Naive B cell (primary cell): Measurements from ENCODE around the gene PDE9A. TPM values are rescaled to one million over a fixed set of nuclear protein-coding genes. Genes with fewer than 3 reads are reported as not detected.

Experiments used
- ATAC-seq, 2 donors: fragments of 150-1000 bp; cut with Tn5 transposase; 2 replicates each; pipeline ENCODE4 v1.10.0; 2021; ENCODE audit warnings: low read depth in 2 of 2, mild to moderate bottlenecking in 2 of 2, moderate library complexity in 2 of 2
- DNase-seq: peaks from one replicate; pipeline ENCODE4 v3.0.0; 2022
- H3K27ac Mint-ChIP-seq, 6 donors: one replicate each; pipeline ENCODE4 v1.8.0; 2020 to 2022; ENCODE audit warnings: mild to moderate bottlenecking in 6 of 6, mixed read lengths in 6 of 6, moderate library complexity in 5 of 6, inconsistent platforms in 2 of 6
- H3K27me3 Mint-ChIP-seq, 3 donors: one replicate each; pipeline ENCODE4 v1.8.0; 2021 to 2022; ENCODE audit warnings: mixed read lengths in 3 of 3, mild to moderate bottlenecking in 1 of 3
- H3K36me3 Mint-ChIP-seq, 2 donors: one replicate each; pipeline ENCODE4 v1.8.0; 2020 to 2022; ENCODE audit warnings: mixed read lengths in 2 of 2, inconsistent platforms in 1 of 2, mild to moderate bottlenecking in 1 of 2
- H3K4me1 Mint-ChIP-seq, 3 donors: one replicate each; pipeline ENCODE4 v1.8.0; 2020 to 2022; ENCODE audit warnings: mixed read lengths in 3 of 3, inconsistent platforms in 1 of 3, mild to moderate bottlenecking in 1 of 3, moderate library complexity in 1 of 3
- H3K4me3 Mint-ChIP-seq, 8 donors: one replicate each; pipeline ENCODE4 v1.8.0; 2020 to 2022; ENCODE audit warnings: mild to moderate bottlenecking in 8 of 8, mixed read lengths in 8 of 8, moderate library complexity in 8 of 8, inconsistent platforms in 2 of 8
- H3K9me3 Mint-ChIP-seq, 7 donors: one replicate each; pipeline ENCODE4 v1.8.0; 2020 to 2022; ENCODE audit warnings: mixed read lengths in 7 of 7, mild to moderate bottlenecking in 5 of 7, inconsistent platforms in 2 of 7, moderate library complexity in 1 of 7
- polyA plus RNA-seq, 6 donors: library from polyadenylated mRNA; unstranded; fragments of 300-500 nt; fragmentation: Illumina TruSeq; gene quantifications; one replicate each; pipeline ENCODE4 v1.2.3, GENCODE V29; 2021; ENCODE audit warnings: low read depth in 6 of 6

Gene PDE9A
- polyA plus RNA-seq, 6 donors from 2014 or later: 0.26 to 1.5 (median 0.79) TPM; not detected in 1

DNA sequence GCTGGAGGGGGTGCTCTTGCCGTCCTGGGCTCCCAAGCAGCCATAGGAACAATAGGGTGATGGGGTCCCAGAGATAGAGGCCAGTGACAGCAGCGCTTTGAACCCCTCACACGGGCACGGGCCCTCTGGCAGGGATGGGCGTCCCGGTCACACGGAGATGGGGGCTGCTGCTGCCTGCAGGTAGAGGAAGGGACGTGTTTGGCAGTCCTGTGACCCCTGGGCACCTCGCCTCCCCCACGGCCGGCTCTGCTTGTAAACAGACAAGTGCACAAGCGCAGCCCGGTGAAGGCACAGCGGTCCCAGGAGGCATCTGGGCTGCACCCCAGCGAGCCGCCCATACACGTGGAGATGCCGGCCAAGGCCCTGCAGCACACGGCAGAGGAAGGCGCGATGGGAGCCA is 36.5 kb upstream of the PDE9A start:
- Mint-ChIP-seq H3K9me3 (peaks cover 0 to 14% (median 7%) of the 10 kb centered on the region in 7 donors), H3K36me3 (no peaks in the 10 kb centered on the region), H3K27ac (no peak overlapping the region)

DNA sequence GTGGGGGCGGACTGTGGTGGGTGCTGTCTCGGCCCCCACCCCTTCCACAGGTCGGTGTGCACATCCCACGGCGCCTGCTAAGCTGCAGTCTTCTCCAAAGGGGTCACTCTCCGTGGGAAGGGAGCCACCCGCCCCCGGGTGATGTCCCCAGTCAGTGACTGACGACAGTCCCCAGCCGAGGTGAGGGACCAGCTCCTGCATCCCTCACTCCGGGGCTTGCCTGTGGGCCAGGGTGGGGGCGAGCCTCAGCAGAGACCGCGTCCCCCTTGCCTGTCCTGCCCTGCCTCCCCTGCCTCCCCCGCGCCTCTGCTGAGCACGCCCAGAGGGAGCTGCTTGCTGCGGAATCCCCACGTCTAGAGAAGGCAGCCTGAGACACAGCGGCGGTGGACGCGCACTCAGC is 35.9 kb upstream of the PDE9A start:
- DNase-seq (no peak), ATAC-seq (no peak)
- H3K27me3 Mint-ChIP-seq: peaks cover 22 to 30% (median 27%) of the 10 kb centered on the region in 3 donors
- no peak overlapping the region for H3K27ac Mint-ChIP-seq
- H3K4me1 Mint-ChIP-seq: no peaks in the 10 kb centered on the region
- H3K9me3 Mint-ChIP-seq: peaks cover 0 to 8% (median 4%) of the 10 kb centered on the region in 7 donors
- no peak overlapping the region for H3K4me3 Mint-ChIP-seq
- no peaks in the 10 kb centered on the region for H3K36me3 Mint-ChIP-seq

More for the DNA sequence above, 36.5 kb upstream of the PDE9A start:
- H3K4me3 Mint-ChIP-seq: no peak overlapping the region
- DNase-seq: no peak
- H3K27me3 Mint-ChIP-seq: peaks cover 17 to 30% (median 27%) of the 10 kb centered on the region in 3 donors
- no peak for ATAC-seq
- no peaks in the 10 kb centered on the region for H3K4me1 Mint-ChIP-seq

DNA sequence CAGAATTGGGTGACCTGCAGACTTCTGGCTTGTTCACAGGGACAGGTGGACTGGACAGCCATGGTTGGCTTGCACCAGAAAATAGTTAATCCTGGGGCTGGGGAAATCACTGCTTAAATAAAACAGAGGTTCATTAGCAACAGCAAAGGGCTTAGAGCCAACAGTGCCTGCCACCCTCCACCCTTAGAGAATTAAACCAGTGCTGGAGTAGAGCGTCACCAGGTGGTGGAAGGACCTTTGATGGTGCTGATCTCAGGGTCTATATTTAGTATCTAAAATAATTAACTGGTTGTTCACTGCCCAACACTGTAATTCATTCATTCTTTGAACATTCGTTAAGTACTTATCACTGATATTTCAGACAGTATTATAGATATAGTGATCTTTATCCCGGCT is 34.7 kb upstream of the PDE9A start:
- H3K4me1 Mint-ChIP-seq: no peaks in the 10 kb centered on the region
- H3K4me3 Mint-ChIP-seq: no peak overlapping the region
- no peaks in the 10 kb centered on the region for H3K36me3 Mint-ChIP-seq
- DNase-seq (no peak), ATAC-seq (no peak)
- no peak overlapping the region for H3K27ac Mint-ChIP-seq
- H3K9me3 Mint-ChIP-seq: peaks cover 0 to 3% (median 0%) of the 10 kb centered on the region in 7 donors
- peaks cover 26 to 30% (median 29%) of the 10 kb centered on the region in 3 donors for H3K27me3 Mint-ChIP-seq

DNA sequence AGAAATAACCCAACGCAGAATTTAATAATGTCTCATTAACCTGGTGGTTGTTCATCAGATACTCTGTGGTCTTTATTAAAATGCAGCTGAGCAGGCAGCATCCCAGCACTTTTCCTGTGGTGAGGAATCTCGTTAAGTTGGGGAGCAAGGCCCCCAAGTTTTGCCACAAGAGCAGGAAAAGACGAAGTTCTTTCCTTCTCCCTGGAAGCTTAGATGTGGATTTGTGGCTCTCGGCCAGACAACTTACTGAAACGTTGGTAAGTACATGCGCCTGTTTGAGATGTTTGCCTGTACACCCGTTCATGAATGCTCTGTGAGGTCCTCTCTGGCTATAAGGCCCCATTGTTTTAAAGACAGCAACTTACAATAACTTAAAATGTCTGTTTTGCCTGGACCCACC is 34.3 kb upstream of the PDE9A start:
- Mint-ChIP-seq H3K27me3 (peaks cover 28 to 32% (median 30%) of the 10 kb centered on the region in 3 donors), H3K4me3 (no peak overlapping the region), H3K27ac (no peak overlapping the region), H3K4me1 (peaks cover 0 to under 1% (median under 1%) of the 10 kb centered on the region in 3 donors), H3K36me3 (no peaks in the 10 kb centered on the region), H3K9me3 (peaks cover 0 to 3% (median 0%) of the 10 kb centered on the region in 7 donors)
- DNase-seq: no peak
- no peak for ATAC-seq

DNA sequence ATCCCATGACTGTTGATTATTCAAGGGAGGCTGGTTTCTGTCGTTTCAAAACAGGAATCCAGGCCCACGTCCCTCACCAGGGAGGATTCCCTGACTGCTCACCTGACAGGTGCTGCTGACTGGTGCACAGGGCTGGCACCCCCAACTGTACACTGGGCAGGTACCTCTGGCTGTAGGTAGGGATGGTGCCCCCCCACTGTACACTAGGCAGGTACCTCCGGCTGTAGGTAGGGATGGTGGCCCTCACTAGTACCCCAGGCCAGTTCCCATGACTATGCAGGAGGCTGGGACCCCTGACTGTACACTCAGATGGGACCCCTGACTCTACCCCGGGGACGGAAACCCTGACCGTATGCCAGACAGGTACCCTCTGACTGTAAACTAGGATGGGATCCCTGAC is 33.6 kb upstream of the PDE9A start:
- DNase-seq (no peak), ATAC-seq (no peak)
- Mint-ChIP-seq H3K36me3 (no peaks in the 10 kb centered on the region), H3K4me1 (peaks cover 0 to 6% (median 6%) of the 10 kb centered on the region in 3 donors), H3K27me3 (peaks cover 30 to 32% (median 32%) of the 10 kb centered on the region in 3 donors), H3K4me3 (no peak overlapping the region), H3K27ac (no peak overlapping the region), H3K9me3 (peaks cover 0 to 3% (median 0%) of the 10 kb centered on the region in 7 donors)

DNA sequence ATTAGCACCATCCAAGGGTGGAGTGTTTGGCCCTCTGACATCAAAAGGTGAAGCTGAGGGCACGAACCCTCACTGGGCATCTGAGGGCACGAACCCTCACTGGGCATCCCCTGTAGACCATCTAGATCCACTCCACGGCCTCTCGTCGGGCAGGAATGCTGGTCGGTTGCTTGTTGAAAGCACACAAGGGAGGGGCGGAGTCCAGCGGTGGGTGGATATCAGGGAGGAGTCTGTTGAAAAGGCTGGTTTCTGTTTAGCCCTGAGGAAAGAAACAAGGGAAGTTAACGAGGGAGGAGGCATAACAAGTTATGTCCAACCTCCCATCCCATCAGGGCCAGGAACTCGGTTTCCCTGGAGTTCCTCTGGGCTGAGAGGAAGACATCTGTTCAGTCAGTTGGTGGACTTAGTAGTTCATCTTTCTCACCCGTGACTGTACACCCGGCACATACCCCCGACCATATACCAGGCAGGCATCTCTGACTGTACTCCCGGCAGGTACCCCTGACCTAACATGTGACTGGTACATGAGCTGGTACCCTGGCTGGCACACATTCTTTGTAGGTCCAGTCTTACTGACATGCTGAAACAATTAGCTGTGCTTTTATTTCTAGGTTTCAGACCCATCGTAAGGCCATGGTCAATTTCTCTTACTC is 32.1 kb upstream of the PDE9A start:
- Mint-ChIP-seq H3K4me1 (peaks cover 0 to 6% (median 6%) of the 10 kb centered on the region in 3 donors), H3K9me3 (peaks cover 0 to 3% (median 0%) of the 10 kb centered on the region in 7 donors), H3K4me3 (no peak overlapping the region), H3K36me3 (no peaks in the 10 kb centered on the region), H3K27me3 (peaks cover 30 to 36% (median 32%) of the 10 kb centered on the region in 3 donors), H3K27ac (no peak overlapping the region)
- ATAC-seq (no peak), DNase-seq (no peak)

DNA sequence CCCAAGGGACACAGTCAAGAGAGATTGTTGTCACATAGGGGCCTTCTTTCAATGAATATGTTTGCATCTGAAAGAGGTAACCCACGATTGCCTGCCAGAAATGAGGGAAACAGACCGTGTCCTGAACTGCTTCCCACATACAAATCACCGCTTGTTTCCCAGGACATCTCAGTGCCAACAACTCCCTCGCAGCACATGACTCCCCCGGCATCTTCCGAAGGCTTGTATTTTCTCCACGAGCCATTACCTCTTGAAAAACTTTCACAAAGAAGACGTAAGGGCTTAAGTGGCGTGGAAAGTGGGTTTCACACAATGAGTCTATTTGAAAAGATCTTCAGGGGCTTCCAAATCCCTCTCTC is 31.6 kb upstream of the PDE9A start:
- Mint-ChIP-seq H3K36me3 (no peaks in the 10 kb centered on the region), H3K27me3 (peaks cover 30 to 38% (median 34%) of the 10 kb centered on the region in 3 donors), H3K27ac (no peak overlapping the region), H3K9me3 (peaks cover 0 to 3% (median 0%) of the 10 kb centered on the region in 7 donors), H3K4me3 (no peak overlapping the region), H3K4me1 (peaks cover 0 to 6% (median 6%) of the 10 kb centered on the region in 3 donors)
- DNase-seq (no peak), ATAC-seq (no peak)

DNA sequence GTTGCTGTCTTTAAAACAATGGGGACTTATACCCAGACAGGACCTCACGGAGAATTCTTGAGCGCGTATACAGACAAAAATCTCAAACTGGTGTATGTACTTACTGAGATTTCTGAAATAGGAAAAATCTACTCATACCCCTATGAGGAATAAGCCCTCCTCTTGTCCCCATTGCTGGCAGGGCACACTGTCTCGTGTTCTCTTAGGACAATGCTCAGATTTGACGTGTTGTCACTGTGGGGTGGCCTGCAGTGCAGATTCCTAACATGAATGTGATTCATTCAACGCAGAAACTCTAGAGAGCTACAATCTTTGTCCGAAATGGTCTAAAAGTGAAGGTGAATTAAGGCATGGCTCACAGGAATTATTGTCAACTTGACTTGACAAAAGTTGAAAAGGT is 31.1 kb upstream of the PDE9A start:
- H3K4me3 Mint-ChIP-seq: no peak overlapping the region
- ATAC-seq (no peak), DNase-seq (no peak)
- no peaks in the 10 kb centered on the region for H3K36me3 Mint-ChIP-seq
- H3K27me3 Mint-ChIP-seq: peaks cover 30 to 38% (median 37%) of the 10 kb centered on the region in 3 donors
- no peak overlapping the region for H3K27ac Mint-ChIP-seq
- H3K4me1 Mint-ChIP-seq: peaks cover 0 to 6% (median 6%) of the 10 kb centered on the region in 3 donors
- H3K9me3 Mint-ChIP-seq: peaks cover 0 to 3% (median 0%) of the 10 kb centered on the region in 7 donors

DNA sequence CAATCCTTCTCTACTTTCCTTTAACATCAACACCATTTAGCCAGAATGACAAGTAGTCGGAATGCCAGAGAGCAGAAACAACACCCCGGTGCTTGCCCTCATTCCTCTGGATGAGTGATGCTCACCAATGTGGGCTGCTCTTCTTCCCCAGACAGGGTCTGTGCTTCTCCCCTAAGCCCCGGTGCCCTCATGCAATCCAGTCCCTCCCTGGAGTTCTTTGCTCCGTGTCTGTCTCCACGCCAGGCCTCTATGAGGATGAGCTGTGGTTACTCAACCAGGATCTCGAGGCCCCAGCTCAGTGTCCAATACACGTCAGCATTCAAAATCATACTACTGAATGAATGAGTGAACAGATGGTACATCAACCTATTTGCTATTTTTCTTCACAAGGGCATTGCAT is 29.7 kb upstream of the PDE9A start:
- ATAC-seq (no peak), DNase-seq (no peak)
- Mint-ChIP-seq H3K4me3 (no peak overlapping the region), H3K9me3 (peaks cover 0 to 3% (median 0%) of the 10 kb centered on the region in 7 donors), H3K4me1 (peaks cover 0 to 6% (median 6%) of the 10 kb centered on the region in 3 donors), H3K27me3 (peaks cover 23 to 34% (median 25%) of the 10 kb centered on the region in 3 donors), H3K36me3 (no peaks in the 10 kb centered on the region), H3K27ac (peak overlapping the region in 1 of 6 donors; percentile 31)

DNA sequence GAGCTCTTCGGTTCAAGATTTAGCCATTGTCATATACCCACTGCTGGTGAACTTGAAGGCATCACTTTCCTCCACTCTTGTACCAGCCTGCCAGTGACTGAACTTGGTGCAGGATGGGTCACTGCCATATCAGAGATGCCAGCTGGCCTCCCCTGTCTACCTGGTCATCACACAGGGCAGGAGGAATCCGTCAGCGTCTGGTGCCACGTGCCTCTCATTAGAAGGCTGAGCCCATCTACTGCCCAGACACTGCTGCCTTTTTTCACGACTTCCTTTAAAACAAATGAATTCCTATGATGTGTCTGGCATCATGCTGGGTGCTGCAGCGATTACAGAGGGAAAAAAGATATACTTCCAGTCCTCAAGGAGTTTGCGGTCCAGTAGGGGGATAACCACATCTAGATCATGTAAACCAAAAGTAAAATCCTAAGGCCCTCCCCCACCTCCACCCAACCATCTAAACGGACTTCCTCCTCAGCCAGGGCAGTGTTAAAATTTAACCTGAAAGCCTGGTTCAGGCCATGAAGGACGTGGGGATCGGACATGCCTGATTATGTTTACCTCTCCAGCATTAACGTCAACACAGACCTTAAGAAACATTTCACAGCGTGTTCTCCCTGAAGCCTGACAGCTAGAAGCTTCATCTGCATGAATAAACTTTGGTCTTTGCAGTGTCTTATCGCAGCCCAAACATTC is 29.2 kb upstream of the PDE9A start:
- H3K9me3 Mint-ChIP-seq: peaks cover 0 to 3% (median 0%) of the 10 kb centered on the region in 7 donors
- no peak overlapping the region for H3K4me3 Mint-ChIP-seq
- peak overlapping the region in 1 of 6 donors; percentile 31 for H3K27ac Mint-ChIP-seq
- no peaks in the 10 kb centered on the region for H3K36me3 Mint-ChIP-seq
- peaks cover 0 to 6% (median 6%) of the 10 kb centered on the region in 3 donors for H3K4me1 Mint-ChIP-seq
- ATAC-seq: no peak
- DNase-seq: no peak
- peaks cover 17 to 30% (median 20%) of the 10 kb centered on the region in 3 donors for H3K27me3 Mint-ChIP-seq

DNA sequence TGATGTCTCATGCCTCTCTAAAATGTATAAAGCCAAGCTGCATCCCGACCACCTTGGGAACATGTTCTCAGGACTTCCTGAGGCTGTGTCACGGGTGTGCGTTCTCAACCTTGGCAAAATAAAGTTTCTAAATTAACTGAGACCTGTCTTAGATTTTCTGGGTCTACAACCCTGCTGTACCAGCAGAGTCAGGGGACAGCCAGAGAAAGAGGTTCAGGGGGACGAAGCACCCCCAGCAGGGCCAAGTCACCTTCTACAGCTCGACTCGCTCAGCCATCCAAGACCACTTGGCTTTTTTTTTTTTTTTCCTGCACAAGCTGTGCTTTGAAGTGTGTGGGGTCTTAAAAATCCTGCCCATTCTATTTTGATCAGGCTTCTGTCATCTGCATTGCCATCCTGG is 28.5 kb upstream of the PDE9A start:
- DNase-seq (no peak), ATAC-seq (no peak)
- Mint-ChIP-seq H3K9me3 (peaks cover 0 to 3% (median 0%) of the 10 kb centered on the region in 7 donors), H3K27me3 (peaks cover 10 to 30% (median 14%) of the 10 kb centered on the region in 3 donors), H3K4me3 (no peak overlapping the region), H3K36me3 (no peaks in the 10 kb centered on the region), H3K4me1 (peaks cover 0 to 6% (median 6%) of the 10 kb centered on the region in 3 donors), H3K27ac (no peak overlapping the region)

DNA sequence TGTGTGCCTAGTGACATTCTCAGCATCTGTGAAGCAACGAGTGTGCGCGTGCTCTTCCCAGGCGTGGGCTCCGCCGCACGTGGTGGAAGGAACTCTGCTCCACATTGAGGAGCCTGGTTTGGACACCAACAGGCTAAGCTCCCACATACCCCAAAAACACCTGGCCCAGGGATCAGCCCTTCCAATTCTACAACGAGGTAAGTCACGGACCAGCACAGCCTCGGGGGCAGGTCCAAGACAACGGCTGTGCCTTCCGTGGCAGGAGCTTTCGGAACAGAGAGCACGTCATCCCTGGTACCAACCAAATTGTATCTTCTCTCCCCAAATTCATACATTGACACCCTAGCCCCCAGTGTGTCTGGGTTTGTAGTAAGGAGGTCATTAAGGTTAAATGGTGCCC is 27.2 kb upstream of the PDE9A start:
- H3K27me3 Mint-ChIP-seq: peaks cover 1 to 30% (median 10%) of the 10 kb centered on the region in 3 donors
- H3K36me3 Mint-ChIP-seq: no peaks in the 10 kb centered on the region
- no peak overlapping the region for H3K4me3 Mint-ChIP-seq
- H3K27ac Mint-ChIP-seq: no peak overlapping the region
- DNase-seq (no peak), ATAC-seq (no peak)
- H3K9me3 Mint-ChIP-seq: no peaks in the 10 kb centered on the region
- H3K4me1 Mint-ChIP-seq: peaks cover 0 to 6% (median 6%) of the 10 kb centered on the region in 3 donors

DNA sequence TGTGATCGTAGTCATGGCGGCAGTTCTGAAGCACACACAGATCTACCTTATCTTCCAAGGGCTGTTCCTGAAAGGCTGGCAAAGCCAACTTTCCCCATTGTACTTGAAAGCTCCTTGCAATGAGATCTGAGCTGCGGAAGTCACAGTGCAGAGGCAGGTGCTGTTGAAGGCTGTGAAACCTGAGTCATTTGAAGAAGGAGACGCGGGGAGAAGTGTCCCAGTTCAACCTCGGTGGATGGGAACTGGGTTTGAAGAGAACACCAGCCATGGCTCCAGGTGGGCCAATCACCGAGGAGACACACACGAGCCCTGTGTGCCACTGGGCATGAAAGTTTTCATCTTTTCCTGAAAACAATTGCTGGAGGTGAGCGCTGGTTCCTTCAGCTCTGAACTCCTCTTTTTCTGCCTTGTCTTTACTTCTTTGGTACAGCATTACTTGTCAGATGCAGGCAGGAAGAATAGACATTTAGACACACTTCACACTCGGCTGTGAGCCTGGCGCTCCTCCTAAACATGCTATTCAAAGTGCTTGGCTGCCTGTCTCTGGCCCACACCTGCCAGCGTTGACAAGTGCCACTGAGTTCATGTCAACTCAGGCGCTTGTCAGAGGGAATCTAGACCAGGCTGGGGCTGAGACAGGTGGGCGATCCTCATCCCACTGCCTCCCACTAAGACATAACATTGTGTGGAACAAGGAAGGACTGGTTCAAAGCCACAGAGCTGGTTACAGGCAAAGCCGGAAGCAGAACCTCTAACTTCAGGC is 25.7 kb upstream of the PDE9A start:
- H3K27me3 Mint-ChIP-seq: peaks cover 0 to 14% (median 10%) of the 10 kb centered on the region in 3 donors
- no peaks in the 10 kb centered on the region for H3K9me3 Mint-ChIP-seq
- H3K4me3 Mint-ChIP-seq: no peak overlapping the region
- no peak overlapping the region for H3K27ac Mint-ChIP-seq
- DNase-seq (no peak), ATAC-seq (no peak)
- no peaks in the 10 kb centered on the region for H3K36me3 Mint-ChIP-seq
- peaks cover 0 to 6% (median 6%) of the 10 kb centered on the region in 3 donors for H3K4me1 Mint-ChIP-seq
